ENCODE measurements around the gene TEKT4.
"Not testable (repeated sequence)": the region's sequence is repeated elsewhere in the genome, so short reads cannot be mapped to it uniquely, and the experiment has no call there.

TEKT4 gene

DNA sequence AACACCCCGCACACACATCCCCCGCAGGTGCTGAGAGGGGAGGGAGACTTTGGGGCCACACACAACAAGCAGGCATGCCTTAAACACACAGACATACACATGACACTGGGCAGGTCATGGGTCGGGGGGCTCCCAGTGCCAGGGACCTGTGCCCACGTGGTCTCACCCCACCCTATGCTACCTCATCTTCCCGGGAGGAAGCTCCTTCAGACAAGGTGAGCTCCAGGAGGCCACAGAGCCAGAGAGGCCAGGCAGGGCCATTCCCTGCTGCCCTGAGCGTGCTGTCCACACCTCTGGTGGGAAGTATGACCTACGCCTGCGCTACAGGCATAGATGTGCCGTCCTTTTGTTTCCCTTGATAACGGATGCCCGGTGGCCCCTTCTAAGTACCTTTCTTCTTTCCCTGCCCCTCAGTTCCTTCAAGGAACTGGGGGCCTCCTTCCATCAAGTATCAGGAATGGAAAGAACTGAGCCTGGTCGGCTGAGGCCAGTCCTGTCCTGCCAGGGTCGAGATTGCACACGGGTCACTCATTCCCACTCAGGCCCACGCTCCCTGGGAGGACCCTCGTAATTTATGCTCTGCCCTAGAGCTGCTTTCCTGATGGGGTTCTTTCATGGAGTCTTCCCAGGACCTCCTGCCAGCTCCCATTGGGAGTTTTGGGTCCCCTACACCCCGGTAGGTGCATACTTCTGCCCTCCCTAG is 4.7 kb downstream of the TEKT4 start:
- DNase-seq = no peak

DNA sequence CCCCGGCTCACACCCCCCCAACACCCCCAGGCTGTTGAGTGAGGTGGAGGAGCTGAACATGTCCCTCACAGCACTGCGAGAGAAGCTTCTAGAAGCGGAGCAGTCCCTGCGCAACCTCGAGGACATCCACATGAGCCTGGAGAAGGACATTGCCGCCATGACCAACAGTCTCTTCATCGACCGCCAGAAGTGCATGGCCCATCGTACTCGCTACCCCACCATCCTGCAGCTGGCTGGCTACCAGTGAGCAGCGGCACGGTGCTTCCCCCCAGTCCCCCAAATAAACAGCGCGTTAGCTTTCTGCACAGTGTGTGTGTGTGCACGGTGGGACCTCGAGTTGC is 5.3 kb downstream of the TEKT4 start:
- DNase-seq = no peak

DNA sequence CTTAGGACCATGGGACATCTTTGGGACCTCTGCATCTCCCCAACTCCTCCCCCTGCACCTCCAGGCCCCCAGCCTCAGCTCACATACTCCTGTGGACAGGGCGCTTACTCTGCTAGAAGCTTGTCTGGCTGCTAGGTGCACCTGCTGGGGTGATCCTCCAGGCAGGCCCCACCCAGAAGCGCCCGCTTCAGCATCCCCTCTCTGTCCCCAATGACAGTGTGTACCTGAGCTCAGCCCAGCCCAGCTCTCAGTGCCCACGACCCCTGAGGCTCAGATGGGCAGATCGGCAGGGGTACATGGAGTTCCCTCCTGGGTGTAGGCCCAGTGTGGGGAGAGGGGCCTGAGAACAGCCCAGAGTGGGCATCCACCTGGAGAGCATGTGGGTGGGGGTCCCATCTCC is 5.9 kb downstream of the TEKT4 start:
- DNase-seq = no peak

- not testable (repeated sequence) for DNase-seq
These were observed 7.3 kb downstream of the TEKT4 start for GRCh38 chr2:94878575-94878974.

- DNase-seq = peak; percentile 25
These were observed 8.2 kb downstream of the TEKT4 start for GRCh38 chr2:94879314-94879981.

DNA sequence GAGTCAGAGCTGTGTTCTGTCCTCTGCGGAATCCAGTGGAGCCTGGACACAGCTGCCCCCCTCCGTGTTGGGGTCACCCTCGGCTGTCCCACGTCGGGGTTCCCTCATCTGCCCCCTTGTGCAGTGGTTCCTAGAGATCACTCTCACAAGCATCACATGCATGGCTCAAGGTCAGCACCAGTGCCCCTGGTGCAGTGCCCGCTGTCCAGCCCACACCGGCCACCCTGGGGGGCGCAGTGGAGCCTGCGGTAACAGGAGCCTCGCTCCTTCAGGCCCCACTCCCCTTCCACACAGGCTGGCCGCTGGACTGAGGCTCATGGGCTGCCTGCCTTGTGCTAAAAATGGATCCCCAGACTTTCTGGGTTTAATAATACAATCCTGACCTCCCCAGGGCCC is 8.8 kb downstream of the TEKT4 start:
- no peak for DNase-seq

DNA sequence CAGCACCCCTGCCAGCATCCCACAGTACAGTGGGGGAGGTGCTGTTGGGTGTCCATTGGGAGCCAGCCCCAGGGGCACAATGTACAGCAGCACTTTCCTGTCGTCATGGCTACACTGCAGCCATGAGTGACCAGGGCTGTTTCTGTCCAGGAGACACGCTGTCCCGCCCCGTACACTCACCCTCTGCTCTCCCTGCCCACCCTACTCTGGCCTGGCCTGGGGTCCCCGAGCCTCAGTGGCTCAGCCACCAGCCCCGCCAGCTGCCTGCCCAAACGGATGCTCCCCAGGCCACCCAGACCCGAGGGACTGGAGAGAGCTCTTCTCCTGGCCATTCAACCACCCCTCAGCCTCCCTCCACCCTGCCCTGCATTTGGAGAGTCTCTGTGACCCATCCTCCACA is 9.3 kb downstream of the TEKT4 start:
- DNase-seq = no peak

DNA sequence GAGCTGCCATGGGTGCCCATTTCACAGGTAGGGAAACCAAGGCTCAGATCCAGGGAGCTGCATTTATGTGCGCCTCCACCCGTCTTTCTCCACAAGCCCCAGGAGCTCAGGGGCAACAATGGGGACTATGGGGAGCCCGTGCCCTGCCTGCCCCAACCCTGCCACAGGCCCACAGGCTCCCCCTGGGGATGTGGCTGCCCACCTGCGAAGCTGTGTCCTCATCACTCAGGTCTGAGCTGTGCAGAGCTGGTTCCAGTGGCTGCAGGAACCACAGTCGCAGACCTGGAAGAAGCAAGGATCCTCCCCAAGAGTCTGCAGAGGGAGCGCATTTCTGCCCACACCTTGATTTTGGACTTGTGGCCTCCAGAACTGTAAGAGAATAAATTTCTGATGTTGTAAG is 9.8 kb downstream of the TEKT4 start:
- DNase-seq = no peak

- no peak for DNase-seq
These were observed 19.0 kb downstream of the TEKT4 start for GRCh38 chr2:94890234-94890633.

GRCh38 chr2:94895273-94895672 is 24.0 kb downstream of the TEKT4 start:
- not testable (repeated sequence) for DNase-seq

GRCh38 chr2:94906976-94907375 is 35.7 kb downstream of the TEKT4 start:
- peak; percentile 54 for DNase-seq

DNA sequence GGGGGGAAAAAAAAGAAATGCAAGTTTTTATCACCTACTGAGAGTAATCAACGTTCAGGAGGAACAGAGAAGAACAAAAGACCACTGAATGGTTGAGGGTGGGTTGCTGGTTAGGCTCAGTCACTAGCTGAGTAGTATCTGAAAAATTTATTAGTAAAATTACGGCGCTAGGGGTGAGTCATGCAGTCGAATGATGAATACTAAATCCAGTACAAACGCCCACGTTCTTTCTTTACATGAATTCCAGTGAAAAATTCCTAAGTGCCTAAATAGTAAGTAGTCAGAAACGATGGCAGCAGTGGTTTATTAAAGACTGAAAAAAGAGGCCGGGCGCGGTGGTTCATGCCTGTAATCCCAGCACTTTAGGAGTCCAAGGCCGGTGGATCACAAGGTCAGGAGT is 52.0 kb downstream of the TEKT4 start:
- DNase-seq = no peak

DNA sequence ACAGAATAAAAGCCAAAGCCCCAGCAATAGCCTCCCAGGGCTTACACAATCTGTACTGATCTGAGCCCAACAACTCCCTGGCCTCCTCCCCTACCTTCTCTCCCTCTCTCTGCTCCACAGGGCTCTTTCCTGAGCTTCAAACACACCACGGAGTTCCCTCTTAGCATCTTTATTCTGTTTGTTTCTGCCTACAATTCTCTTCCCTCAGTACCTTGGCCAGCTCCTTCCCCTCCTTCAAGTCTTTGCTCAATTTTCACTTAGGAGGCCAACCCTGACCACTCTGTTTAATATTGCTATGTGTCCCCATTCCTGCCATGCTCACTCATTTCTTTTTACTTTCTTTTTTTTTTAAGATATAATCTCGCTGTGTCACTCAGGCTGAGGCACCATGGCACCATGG is 53.8 kb downstream of the TEKT4 start:
- not testable (repeated sequence) for DNase-seq
